Activated CD4-positive, alpha-beta T cell treated with anti-CD3 and anti-CD28 coated beads for 24 hours (primary cell): Measurements from ENCODE around the gene SLC32A1.
A peak's percentile ranks its signal among the peaks of the same experiment; 100 is the strongest.

Source experiments
- DNase-seq, 2 donors: peaks; one replicate each; pipeline ENCODE4 v3.0.0-alpha.2; 2020; ENCODE audit warnings: low read depth in 2 of 2

The SLC32A1 gene

DNA sequence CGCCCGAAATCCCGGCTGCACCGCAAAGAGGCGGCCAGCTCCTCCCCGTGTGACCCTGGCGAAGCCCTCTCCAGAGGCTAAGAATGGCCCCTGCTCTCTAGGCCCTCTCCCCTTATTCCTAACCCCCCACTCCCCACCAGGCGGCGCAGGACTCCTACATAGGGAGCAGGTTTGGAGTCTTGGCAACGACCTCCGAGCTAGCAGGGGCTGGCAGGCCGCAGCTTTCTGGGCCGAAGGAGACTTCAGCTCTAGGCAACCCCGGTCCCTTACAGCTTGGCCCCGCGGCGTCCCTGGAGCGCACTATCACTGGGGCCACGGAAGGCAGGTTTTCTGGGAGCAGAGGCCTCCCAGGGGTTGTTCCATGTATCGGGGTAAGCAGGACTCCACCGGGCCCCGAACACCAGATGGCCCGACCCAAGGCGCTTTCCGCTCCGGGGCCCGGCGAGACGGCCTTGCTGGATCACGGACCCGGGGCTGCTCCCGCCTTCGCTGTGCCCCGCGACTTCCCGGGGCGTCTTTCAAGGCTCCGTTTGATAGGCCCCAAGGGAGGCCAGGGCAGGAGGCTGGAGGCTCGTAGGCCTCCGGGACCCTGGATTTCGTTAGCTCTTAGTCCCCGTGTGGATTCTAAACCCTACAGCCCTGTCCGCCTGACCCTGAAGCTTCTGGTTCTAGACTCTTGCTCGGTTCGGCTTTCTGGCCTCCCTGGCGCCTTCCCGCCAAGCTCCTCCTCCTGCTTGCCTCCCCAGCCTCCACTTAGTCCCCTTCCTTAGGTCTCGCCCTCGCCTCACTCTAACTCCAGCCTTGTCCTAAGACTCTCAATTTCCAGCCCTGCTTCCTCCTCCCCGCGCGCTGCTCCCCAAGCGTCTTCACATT, 1.9 kb downstream of the SLC32A1 start:
- peak in 1 of 2 donors; percentile 44 for DNase-seq

DNA sequence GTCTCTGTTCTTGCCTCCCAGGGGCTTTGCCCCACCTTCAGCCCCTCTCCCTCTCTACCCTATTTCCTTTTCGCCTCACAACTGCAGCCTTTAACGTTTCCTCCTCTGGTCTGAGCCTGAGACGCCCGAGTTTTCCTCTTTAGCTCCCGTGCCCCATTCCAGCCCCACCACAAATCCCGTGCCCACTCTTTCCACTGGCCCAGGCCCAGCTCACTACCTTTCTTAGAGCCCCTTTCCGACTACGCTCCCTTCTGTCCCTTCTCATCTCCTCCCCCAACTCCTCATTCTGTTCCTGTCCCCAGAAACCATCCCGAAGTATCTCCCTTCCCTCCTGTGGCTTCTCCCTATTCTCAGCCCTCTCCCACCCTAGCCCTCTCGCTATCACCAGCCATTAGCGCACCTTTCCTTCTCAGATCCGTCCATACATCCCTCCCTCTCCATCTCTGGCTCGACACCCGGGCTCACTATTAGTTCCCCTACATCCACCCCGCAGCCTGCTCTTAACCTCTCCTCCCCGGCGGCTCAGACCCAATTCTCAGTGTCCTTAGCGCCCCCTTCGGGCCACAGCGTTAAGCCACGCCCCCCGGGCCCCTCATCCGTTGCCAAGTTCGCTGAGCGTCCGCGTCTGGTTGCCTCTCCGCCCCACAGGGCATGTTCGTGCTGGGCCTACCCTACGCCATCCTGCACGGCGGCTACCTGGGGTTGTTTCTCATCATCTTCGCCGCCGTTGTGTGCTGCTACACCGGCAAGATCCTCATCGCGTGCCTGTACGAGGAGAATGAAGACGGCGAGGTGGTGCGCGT, 2.7 kb downstream of the SLC32A1 start:
- DNase-seq: peak; percentile 33 to 67

DNA sequence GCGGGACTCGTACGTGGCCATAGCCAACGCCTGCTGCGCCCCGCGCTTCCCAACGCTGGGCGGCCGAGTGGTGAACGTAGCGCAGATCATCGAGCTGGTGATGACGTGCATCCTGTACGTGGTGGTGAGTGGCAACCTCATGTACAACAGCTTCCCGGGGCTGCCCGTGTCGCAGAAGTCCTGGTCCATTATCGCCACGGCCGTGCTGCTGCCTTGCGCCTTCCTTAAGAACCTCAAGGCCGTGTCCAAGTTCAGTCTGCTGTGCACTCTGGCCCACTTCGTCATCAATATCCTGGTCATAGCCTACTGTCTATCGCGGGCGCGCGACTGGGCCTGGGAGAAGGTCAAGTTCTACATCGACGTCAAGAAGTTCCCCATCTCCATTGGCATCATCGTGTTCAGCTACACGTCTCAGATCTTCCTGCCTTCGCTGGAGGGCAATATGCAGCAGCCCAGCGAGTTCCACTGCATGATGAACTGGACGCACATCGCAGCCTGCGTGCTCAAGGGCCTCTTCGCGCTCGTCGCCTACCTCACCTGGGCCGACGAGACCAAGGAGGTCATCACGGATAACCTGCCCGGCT, 3.4 kb downstream of the SLC32A1 start:
- DNase-seq: no peak

DNA sequence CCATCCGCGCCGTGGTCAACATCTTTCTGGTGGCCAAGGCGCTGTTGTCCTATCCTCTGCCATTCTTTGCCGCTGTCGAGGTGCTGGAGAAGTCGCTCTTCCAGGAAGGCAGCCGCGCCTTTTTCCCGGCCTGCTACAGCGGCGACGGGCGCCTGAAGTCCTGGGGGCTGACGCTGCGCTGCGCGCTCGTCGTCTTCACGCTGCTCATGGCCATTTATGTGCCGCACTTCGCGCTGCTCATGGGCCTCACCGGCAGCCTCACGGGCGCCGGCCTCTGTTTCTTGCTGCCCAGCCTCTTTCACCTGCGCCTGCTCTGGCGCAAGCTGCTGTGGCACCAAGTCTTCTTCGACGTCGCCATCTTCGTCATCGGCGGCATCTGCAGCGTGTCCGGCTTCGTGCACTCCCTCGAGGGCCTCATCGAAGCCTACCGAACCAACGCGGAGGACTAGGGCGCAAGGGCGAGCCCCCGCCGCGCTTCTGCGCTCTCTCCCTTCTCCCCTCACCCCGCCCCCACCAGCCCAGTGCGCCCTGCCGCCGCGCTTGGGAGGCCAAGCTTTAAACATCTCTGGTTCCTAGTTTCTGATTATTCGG, 4.0 kb downstream of the SLC32A1 start:
- DNase-seq: no peak

DNA sequence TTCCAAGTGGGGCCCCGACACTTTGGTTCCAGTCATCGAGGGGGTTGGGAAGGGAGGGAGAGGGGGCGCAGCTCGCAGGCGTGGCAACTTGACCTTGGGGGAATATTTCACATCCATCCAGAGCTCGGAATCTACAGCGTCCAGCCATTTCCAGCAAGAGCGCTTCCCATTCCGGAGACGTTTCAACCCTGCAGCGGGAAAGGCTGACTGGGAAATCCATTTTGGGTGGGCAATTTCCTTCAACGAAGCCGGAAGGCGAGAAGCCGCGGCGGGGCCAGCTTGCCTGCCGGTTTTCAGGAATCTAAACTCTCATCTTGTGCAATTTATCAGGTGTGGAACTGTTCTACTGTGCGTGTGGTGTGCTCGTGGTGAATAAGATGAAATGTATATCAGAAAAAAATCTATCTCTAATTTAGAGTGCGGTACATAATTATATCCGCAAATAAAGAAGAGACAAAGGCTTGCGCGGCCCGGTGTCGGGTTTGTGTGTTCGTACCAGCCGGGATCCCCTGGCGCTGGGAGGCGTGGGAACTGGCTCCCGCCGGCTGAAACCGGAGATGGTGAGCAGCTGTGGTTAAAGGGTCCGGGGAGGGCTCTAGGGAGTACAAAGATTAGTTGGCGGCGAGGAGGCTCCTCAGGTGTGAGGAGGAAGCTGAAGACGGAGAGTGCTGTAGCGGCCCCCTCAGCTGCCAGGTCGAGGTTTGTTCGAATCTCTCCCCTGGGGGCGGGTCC, 4.8 kb downstream of the SLC32A1 start:
- DNase-seq: no peak

DNA sequence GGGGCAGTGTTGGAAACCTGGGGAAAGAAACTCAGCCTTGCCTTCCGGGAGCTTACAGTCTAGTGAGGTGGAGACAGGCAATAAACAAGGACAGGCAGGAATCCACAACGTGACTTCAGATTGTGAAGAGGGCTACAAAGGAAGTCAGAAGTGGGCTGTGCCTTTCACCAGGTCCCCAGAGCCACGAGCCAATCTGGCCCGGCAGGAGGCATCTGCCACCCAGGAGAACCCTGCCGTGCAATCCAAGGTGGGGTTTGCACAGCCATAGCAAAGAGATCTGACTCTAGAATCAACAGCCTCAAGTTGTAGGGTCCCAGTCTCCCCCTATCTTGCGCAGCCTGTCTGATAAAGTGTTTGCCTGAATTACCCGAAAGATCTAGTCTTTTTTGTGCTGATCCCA, 5.5 kb downstream of the SLC32A1 start:
- no peak for DNase-seq

DNA sequence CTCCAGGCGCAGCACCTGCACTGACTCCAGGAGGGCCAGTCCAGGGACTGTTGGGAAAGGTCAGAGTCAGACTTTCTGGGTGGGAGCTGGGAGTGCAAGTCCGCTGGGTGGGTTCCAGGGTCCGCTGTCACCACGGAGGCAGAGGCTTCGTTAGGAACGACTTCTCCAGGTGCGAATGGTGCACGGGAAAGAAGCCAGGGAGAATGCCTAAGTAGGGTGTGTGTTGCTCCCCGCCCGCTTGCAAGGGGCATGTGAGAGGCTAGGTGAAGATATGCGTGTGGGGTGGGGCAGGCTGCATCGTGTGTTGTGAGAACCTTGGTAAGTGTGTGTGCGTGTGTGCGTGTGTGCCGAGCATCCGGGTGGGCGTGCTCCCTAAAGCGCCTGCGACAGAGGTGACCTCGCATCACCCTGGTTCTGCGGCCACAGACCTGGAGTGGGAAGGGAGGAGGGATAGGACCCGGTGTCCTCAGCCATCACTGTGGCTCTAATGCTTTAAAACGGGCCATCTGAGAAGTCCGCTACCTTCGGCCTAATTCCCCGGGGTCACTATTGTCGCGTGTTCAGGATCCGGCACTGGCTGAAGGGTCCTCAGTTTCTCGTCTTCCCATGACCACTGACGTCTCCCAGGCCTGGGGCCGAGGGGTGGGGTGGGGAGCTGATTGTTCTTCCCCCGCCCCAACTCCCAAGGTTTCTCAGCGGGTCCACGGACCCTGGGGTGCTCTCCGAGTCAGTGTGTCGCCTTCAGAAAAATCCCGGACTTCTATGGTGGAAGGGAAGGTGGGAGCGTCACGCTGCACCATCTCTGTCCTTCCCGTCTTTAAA, 6.1 kb downstream of the SLC32A1 start:
- no peak for DNase-seq

DNA sequence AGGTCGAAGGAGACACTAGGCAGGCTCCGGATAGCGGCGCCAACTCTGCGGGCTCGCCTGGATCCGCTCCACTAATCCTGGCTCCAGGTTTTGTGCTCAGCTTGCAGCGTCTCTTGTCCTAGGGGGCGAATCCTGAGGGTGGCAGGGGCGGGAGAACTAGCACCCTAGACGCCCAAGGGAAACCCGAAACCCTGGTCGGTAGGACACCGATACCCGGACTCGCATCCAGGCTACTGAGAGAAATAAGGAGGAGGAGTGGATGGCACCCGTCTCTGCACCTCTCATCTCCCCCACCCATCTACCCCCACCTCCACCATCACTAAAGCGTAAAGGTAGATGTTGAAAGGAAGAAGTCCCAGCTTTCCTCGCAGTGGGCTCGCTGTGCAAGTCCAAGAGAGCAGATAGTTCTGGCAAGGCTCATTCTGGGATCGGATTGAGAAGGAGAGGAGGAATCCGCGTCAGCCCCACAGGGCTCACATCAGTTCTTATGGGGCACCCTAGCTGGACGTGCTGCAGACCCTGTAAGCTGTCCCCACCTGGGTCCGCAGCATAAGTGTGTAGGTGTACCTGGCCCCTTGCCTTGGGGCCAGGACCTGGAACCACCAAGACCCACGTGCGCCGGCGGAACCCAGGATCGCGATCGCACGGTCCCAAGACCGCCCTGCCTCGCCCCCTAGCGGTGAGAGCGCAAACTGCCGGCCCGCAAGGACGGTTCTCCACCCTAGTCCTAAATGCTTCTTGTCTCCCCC, 6.9 kb downstream of the SLC32A1 start:
- peak; percentile 80 to 82 for DNase-seq

DNA sequence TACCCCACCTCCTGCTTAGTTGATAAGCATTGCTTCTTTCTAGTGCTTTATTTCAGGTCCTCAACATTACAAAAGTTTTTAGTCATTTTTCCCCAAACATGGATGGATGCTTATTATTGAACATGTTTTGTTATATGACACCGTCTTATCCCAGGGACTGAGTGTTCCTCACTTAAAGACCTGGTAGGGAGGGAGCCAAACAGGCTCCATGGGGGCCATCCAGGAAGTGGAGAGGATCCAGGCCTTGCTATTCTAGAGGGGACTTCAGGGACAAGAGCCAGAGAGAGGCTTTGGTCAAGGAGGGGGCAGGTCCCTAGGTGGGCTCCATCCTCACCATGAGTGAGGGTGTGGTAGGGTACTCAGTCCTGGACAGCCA, 7.4 kb downstream of the SLC32A1 start:
- no peak for DNase-seq

DNA sequence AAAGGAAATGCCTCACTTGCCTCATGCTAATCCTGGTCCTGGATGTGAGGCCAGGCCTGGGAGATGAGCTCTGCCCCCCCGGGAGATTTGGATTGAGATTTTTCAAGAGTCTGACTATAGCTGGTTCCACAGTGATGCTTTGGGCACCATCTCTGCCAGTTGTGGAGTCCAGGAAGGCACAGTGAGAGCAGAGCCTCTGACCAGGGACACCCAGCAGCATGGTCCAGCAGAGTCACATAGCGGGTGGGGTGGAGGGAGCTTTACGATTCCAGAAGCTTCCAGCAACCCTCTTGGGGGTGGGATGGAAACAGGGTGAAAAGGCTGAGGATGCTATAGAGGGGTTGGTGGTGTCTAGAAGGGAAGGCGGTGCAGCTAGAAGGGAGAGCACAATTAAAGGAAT, 8.7 kb downstream of the SLC32A1 start:
- DNase-seq: no peak

DNA sequence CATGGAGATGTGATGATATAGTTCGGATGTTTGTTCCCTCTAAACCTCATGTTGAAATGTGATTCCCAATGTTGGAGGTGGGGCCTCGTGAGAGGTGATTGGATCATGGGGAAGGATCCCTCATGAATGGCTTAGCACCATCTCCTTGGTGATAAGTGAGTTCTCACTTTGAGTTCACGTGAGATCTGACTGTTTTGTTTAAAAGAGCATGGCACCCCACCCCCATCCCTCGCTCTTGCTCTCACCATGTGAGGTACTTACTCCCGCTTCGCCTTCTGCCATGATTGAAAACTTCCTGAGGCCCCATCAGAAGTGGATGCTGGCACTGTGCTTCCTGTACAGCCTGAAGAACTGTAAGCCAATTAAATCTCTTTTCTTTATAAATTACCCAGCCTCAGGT, 10.9 kb downstream of the SLC32A1 start:
- no peak for DNase-seq

DNA sequence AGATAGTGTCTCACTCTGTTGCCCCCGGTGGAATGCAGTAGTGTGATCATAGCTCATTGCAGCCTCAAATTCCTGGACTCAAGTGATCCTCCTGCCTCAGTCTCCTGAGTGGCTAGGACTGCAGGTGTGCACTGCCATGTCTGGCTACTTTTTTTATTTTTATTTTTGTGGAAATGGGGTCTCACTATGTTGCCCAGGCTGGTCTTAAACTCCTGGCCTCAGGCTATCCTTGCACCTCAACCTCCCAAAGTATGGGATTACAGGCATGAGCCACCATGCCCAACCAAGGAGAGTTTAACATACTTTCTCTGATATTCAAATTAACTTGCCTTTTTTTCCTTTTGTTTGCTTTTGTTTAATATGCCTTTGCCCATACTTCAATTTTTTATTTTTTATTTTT, 13.6 kb downstream of the SLC32A1 start:
- DNase-seq: no peak

DNA sequence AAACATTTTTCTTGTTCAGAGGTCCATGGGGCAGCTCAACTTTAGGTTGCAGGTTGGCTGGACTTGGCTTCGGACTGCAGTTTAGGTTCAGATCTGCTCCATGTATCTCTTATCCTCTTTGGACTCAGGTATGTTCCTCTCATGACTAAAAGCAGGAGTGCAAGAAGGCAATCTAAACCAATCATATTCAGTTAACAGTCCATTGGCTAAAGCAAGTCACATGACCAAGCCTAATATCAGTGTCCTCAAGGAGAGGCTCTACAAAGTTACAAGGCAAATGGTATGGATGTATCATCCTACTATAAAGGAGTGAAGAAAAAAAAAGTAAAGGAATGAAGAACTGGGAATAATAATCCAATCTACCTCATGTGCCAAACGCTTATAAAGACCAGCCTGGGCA, 21.5 kb downstream of the SLC32A1 start:
- DNase-seq: no peak

DNA sequence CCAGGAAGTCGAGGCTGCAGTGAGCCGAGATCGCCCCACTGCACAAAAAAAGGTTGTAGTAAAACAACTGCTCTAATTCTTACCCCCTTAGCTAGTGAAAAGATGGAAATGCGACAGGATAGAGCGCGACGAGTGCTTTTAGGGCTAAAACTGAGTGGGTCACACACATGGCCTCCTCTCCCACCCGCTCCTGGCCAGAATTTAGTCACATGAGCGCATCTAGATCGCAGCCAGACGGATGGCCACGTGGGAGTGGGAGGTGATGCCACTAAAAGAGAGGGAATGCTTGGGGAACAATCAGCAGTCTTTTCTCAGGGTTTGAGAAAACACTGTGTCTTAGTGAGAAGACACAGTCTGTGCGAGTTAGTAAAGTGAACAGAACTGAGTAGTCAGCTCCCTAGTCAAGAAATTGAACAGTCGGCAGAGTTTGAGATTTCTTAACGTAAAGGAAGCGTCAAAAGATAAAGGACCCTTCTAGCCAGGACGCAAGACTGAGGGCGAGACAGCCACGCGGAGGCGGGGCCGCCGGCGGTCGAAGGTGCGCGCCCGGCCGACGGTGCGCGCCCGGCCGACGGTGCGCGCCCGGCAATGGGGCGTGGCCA, 23.3 kb downstream of the SLC32A1 start:
- DNase-seq: no peak

DNA sequence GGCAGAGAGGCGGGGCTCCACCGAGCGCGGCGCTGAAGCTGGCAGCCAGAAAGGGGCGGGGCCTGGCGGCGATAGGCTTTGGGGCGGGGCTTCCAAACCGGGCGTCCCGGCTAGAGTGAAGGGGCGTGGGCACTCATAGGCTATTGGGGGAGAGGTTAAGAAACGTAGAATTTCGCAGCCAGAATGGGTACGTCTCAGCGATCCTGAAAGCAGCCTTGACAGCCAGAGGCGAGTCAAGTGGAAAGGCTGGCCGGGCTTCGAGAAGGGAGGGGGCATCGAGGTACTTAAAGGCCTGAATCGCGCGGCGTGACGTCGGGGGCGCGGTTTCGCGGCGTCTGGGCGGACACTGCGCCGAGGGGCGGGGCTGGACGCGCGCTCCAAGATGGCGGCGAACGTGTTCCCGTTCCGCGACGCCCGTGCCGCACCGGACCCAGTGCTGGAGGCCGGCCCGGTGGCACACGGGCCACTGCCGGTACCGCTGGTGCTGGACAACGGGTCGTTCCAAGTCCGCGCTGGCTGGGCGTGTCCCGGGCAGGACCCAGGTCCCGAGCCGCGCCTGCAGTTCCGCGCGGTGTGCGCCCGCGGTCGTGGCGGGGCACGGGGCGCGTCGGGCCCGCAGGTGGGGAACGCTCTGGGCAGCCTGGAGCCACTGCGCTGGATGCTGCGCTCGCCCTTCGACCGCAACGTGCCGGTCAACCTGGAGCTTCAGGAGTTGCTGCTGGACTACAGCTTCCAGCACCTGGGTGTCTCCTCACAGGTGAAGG, 24.0 kb downstream of the SLC32A1 start, which contains the start of gene ACTR5:
Gene ACTR5, plus strand, starts transcription at position 364 of the 764 bp plus-strand sequence. Its CDS starts 19 bp downstream, at position 383.
- DNase-seq: peak; percentile 98

DNA sequence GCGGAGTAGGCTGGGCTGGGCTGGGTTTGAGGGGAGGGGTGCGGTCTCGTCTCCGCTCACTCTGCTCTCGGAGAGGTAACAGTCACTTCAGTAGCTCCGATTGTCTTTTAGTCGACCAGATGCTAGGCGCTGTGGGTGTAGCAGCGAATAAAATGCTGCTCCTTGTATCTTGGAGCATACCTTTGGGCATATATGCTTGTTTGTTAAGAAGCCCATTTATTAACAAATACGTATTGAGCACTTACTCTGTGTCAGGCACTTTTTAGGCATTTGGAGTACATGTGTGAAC, 24.5 kb downstream of the SLC32A1 start:
- DNase-seq: peak; percentile 43 to 54

DNA sequence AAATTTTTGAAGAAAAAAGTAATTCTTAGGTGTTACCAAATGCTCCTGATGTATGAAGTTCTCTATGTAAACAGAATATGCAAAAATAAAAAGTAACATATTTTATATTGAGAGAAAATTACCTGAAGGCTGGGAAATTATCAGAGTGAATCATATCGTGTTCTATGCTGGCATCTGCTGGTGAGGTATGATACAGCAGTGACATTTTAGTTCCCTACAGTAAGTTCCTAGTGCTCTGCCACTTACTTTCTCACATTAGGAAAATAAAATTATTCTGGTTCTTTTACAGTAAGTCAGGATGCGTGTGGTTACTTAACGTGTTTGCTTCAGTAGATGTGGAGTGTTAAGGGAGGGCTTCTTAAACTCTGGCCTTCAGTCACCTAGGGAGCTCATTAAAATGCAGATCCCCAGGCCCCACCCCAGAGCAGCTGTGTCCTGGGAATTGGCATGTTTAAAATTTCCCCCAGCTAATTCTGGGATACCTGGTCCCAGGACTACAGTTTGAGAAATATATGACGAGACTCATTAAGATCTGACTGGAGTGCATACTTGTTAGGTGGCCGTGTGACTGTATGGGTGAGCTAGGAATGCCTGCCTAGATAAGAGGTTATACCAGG, 27.2 kb downstream of the SLC32A1 start:
- no peak for DNase-seq

DNA sequence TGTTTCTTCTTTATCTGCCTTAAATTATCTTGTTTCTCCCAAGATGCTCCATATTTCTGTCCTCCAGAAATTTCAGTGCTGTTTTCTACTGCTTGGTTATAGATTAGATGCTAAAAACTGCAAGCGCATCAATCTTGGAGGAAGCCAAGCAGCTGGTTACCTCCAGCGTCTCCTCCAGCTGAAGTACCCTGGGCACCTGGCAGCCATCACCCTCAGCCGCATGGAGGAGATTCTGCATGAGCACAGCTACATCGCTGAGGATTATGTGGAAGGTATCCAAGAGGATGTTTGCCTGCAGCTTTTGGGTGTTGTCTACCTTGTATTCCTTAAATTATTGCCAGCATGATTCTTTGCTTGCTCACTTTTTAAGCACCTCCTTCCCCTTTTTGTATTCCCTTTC, 27.7 kb downstream of the SLC32A1 start:
- no peak for DNase-seq
